GM19023 (cell line): ENCODE results near the gene PIP5K1B.
A peak's percentile ranks its signal among the peaks of the same experiment; 100 is the strongest.

Source experiments
- ATAC-seq: cut with Tn5 transposase; IDR thresholded peaks from one replicate; pipeline ENCODE4 v1.9.1; 2021; ENCODE audit warnings: mild to moderate bottlenecking, moderate library complexity; ENCODE audit not compliant: unreplicated experiment

PIP5K1B gene

DNA sequence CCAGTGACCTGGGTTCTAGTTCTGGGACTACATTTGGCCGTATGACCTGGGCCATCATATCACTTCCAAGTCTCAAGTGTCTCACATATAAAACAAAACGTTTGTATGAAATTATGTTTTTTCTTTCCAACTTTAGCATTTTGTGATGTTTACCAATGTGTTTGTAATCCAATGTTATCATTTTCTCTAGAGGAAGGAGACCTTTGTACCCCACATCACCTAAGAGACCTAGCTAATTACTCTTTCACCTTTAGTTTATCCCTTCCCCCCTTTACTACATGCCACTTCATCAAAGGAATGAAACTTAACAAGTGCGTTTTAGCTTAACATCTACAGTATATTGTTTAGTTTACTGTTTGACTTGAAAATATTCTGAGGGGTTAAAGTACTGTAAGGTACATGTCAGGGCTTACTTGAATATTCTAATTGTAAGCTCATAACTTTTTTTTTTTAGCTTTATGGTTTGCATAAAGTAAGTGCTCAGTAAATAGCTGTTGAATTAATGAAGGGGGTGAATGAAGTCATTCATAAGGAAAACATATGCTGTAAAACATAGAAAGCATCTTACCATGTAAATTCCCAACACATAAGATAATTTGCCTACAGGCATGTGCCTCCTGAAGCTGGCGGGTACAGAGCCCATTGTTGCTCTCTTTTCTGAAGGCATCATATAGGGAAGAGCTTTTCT is 2.9 kb downstream of the PIP5K1B start:
- ATAC-seq, result no peak

- no peak for ATAC-seq
These were observed 3.5 kb downstream of the PIP5K1B start for GRCh38 chr9:68708513-68708912.

- no peak for ATAC-seq
These were observed 4.5 kb downstream of the PIP5K1B start for GRCh38 chr9:68709291-68710110.

- no peak for ATAC-seq
These were observed 5.1 kb downstream of the PIP5K1B start for GRCh38 chr9:68710111-68710471.

- ATAC-seq, result no peak
These were observed 6.2 kb downstream of the PIP5K1B start for GRCh38 chr9:68711281-68711680.

GRCh38 chr9:68711932-68712331 is 6.9 kb downstream of the PIP5K1B start:
- ATAC-seq, result no peak

DNA sequence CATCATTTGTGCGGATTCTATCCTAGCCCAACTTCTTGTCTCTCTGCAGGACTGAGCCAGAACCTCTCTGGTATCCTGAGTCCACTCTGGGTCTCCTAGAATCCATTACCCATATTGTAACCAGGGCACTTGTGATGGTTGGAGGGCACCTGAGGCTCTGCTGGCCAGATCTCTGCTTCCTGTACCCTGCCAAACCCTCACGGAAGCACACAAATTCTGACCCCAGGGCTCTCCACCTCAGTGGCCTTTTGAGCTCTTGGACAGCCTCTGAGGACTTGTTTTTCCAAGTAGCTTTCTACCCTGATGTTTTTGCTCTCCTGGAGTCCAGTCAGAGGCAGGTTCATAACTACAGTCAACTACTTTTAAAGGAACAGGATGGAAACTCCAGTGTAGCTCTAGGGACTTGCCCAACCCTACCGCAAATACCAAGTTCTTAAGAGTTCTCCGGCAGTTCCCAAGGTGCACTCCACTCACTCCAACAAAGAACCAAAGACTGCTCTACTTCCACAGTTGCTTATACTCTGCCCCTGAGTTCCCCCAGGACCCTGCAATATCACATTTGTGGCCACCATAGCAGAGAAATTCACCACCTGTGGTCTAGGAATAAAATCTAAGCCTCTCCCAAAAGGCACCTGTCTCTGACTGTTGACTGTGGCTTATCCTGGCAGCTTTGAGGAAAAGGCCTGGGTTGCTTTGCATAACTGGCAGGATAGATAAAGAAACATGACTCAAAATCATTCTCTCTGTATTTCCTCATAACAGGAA is 9.6 kb downstream of the PIP5K1B start:
- ATAC-seq, result no peak

DNA sequence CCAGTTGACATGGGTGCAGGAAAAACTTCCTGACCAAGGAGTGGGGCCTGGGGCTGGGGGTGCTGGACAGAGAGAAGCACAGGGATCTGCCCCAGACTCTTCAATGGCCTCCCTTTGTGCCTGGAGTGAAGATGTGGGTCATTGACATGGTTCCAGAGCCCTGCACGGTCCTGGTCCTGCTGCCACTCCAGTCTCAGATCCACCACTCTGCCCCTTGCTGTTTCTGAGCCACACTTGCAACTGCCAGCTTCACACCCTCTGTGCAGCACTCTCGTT is 10.1 kb downstream of the PIP5K1B start:
- no peak for ATAC-seq

GRCh38 chr9:68717552-68718443 is 12.8 kb downstream of the PIP5K1B start:
- ATAC-seq, result no peak

DNA sequence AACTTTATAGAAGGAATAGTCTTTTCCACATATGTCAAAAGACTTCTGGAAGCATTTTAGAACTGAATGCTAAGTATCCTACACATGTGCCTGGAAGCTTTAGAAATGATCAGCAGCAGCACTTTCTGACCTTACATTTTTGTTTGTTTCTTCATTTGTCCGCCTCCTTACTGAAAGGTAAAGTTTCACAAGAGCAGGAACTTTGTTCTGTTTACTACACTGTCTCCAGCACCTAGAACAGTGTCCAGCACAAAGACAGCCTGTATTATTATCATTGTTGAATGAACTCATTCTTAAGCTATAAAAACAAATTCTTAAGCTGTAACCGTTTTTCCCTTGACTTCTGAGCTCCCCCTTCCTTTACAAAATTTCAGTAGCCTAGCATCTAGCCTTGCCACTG is 14.8 kb downstream of the PIP5K1B start:
- ATAC-seq, result no peak

DNA sequence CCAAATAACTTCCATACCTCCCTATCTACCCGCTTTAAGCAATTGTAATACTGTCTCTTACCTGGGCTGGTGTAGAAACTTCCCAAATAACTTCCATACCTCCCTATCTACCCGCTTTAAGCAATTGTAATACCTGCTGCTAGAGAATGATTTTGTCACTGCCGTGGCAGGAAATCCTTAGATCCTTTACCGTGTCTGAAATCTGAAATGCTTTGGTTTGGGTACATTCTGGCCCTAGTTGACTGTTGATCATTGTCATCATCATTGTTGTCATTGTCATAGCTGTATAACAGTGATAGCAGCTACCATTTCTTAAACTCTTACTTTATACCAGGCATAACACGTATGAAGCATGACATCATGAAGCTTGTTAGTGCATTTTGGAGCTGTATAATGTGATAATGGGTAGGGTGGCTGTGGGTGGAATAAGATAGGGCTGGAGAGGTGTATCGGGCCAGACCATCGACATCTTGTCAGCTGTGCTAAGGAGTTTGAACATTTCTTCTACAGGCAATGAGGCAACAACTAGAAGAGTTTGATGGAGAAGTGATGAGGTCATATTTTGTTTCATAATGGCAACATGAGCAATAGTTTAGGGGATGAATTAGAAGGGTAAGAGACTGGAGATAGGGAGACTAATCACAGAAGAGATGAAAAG is 15.7 kb downstream of the PIP5K1B start:
- ATAC-seq, result no peak

- no peak for ATAC-seq
These were observed 16.8 kb downstream of the PIP5K1B start for GRCh38 chr9:68721666-68722330.

DNA sequence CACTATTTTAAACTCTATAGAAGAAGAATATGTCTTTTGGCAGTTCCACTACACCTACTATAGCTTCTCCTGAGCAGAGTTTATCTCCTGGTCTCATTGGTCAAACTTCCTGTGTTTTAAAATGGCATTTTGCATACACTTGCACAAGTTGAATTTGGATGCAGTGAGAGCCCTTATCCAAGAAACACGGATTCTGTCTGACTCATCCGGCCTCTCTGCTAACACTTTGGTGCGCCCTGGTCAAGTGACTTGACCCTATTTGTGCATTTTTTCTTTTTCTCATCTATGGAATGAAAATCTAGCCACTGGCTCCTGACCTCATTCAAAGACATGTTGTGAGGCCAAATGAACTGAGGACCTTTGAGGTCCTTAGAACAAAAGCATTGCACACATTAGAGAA is 20.0 kb downstream of the PIP5K1B start:
- no peak for ATAC-seq

DNA sequence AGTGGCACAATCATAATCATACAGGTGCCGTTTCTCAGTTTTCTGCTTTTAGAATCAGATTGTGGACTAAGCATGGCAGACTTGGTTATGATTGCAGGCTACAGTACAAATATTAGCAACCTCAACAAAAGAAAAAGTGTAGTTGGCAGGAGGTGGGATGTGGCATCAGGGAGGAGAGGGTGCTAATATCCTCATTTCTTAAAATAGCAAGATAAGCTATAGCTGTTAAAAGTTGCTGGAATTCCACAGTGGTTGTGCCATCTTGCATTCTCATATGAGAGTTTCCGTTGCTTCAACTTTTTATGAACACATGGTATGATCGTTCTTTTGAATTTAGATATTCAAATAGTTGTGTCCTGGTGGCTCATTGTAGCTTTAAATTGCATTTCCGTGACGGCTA is 21.4 kb downstream of the PIP5K1B start:
- no peak for ATAC-seq

DNA sequence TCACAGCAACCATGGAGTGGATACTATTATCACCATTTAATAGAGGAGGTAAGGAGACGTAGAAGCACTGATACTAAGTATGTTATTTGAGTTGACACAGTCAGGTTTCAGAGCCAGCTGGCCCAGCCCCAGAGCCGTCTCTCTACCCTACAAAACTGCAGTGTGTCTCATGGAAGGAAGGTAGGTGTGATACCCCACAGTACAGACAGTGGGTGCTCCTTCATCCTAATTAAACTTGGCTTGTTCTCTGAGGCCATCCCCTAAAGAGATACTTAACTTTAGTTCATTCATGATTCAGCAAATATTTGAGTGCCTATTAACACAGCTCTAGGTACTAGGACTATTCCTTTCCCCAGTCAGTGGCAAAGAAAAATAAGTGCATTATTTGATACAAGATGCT is 22.6 kb downstream of the PIP5K1B start:
- ATAC-seq, result no peak

DNA sequence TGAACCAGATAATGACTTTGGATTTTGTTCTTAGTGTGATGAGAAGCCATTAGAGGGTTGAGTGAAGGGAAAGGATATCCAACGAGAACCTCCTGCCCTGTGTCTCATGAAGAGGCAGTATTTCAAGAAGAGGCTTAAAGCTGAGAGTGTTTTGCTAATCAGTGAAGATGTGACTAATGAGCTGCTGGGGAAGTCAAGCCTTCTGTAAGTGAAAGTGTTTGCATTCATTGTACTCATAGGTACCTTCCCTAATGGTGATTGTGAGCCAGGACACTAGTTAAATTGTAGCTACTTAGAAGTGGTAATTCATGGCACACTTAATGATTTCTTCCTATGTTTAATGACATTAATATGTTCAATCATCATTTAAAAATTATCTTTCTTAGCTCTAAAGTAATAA is 23.7 kb downstream of the PIP5K1B start:
- peak; percentile 89 for ATAC-seq

DNA sequence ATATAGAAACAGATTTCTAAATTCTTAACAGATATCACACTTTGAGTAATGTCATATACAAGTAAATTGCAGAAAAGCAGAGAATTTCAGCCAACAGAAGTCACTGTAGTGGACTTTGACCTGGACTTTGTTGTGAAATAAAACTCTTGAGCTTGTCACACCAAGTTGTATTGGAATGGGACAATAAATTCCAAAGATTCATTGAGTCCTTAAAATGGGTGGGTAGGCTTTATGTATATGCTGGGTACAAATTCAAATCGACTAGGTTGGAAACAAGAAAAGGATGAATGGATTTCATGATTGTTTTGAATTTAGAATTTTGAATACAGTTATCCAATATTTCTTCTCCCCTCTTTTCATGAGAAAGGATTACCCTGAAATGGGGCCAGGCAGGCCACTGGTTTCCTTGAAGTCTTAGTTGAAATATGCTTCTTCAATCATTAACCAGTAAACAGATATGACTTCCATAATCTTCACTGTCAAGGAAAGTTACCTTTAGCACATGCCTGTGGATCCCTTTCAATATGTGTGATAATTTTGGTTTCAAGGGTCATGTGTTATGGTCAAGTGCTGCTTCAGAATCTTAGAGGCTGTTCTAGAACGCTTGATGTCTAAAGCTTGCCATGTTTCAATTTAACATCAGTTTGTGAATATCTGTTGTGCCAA is 25.7 kb downstream of the PIP5K1B start:
- no peak for ATAC-seq

GRCh38 chr9:68731857-68732256 is 26.8 kb downstream of the PIP5K1B start:
- ATAC-seq, result no peak

DNA sequence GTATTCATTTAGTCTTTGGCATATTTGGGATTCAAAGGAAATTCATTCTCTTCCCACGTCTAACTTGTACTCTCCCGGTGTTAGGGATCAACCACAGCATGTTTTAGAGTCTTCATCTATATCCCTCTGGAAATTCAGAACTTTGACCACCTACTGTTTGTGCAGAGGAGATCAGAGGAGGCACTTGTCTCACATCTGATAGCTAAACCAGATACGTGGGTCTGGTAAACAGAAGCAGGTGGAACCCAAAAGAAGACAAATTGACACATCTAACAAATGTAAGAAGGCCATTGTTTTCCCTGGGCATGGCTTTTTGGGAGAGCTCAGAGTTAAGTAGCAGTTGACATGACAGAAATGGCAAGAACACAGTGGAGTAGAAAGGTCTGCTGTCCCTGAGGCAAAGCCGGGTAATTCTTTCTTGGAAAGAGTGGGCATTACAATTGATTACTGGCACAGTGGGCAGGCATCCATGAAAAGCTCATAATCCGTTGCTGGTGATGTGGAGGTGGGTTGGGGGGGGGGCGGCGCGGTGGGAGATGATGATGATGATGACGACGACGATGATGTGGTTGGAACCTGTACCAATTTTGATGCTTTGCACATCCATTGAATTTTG is 27.5 kb downstream of the PIP5K1B start:
- ATAC-seq, result no peak
